ENCODE data around the gene SREBF1.

DNA sequence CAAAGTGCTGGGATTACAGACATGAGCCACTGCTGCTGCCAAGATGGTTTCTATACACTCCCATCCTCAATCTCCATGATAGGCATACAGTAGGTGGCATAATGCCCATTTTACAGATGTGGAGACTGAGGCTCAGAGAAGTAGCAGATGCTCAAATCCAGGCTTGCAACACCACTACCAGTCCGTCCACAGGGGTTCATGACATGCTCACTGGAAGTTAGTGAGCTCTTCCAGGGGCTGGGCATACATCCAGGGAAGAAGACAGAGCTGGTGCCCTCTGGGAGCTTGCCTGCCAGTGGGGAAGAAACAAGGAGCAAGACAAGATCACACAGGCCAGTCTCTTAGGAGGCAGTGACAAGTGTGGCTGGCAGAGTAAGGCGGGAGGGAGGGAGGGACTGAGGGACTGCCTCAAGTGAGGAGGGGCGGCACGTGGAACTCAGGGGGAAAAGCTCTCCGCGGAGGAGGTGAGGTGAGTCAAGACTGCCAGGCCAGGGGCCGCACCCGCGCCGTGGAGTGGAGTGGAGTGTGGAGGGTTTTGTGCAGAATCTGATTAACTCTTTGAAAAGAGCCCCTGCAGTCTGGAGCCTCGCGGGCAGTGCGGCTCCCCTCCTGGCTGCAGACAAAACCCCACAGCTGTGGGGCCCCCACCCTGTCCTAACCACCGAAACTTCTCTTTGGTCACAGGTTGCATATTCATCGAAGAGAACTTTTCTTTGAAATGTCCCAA, 27.9 kb downstream of the SREBF1 start:
- TF ChIP-seq EGR1 (IDR thresholded peaks at IDR 0.05; ENCODE audit: borderline replicate concordance, low read depth, low read length) (no peak), POLR2A (IDR thresholded peaks at IDR 0.05; ENCODE audit: control extremely low read depth in 1 of 2, low read depth in 2 of 2, low read length in 2 of 2) (no peak), TAF1 (IDR thresholded peaks at IDR 0.05; ENCODE audit: low read depth, low read length) (no peak), POU5F1 (IDR thresholded peaks at IDR 0.05; ENCODE audit: low read depth, low read length) (no peak), EZH2 (IDR thresholded peaks at IDR 0.05; ENCODE audit: low read depth, low read length, severe bottlenecking) (no peak), NRF1 (IDR thresholded peaks at IDR 0.05; ENCODE audit: low read depth, low read length) (no peak), CREB1 (IDR thresholded peaks at IDR 0.05) (no peak), BRCA1 (IDR thresholded peaks at IDR 0.05; ENCODE audit: low read depth, low read length) (no peak), RAD21 (IDR thresholded peaks at IDR 0.05 in 1 of 2, conservative IDR thresholded peaks at IDR 0.05 in 1 of 2; ENCODE audit: low read depth in 2 of 2, low read length in 2 of 2) (no peak), POLR2AphosphoS5 (IDR thresholded peaks at IDR 0.05; ENCODE audit: low read depth, low read length) (no peak), SP1 (IDR thresholded peaks at IDR 0.05; ENCODE audit: low read depth, low read length) (no peak), EP300 (IDR thresholded peaks at IDR 0.05; ENCODE audit: borderline replicate concordance in 1 of 2, low read depth in 2 of 2, low read length in 2 of 2) (no peak)
- TF ChIP-seq, protein P1, sequence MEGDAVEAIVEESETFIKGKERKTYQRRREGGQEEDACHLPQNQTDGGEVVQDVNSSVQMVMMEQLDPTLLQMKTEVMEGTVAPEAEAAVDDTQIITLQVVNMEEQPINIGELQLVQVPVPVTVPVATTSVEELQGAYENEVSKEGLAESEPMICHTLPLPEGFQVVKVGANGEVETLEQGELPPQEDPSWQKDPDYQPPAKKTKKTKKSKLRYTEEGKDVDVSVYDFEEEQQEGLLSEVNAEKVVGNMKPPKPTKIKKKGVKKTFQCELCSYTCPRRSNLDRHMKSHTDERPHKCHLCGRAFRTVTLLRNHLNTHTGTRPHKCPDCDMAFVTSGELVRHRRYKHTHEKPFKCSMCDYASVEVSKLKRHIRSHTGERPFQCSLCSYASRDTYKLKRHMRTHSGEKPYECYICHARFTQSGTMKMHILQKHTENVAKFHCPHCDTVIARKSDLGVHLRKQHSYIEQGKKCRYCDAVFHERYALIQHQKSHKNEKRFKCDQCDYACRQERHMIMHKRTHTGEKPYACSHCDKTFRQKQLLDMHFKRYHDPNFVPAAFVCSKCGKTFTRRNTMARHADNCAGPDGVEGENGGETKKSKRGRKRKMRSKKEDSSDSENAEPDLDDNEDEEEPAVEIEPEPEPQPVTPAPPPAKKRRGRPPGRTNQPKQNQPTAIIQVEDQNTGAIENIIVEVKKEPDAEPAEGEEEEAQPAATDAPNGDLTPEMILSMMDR (IDR thresholded peaks at IDR 0.05; ENCODE audit: control extremely low read depth in 1 of 3, insufficient read depth in 1 of 3, low read depth in 1 of 3, low read length in 3 of 3) = no peak
